H54 (cell line): ENCODE measurements around the gene EFHC1.

Experiments
- DNase-seq: peaks from one replicate; pipeline ENCODE4 v3.0.0; 2011; ENCODE audit warnings: low spot score, mixed read lengths; ENCODE audit not compliant: insufficient read length
- FAIRE-seq: peaks from 3 replicates; lab custom pipeline; 2011; peaks lifted over from hg19 to GRCh38; lab: Jason Lieb, UNC
- POLR2A ChIP-seq: IDR thresholded peaks from 2 replicates; pipeline ENCODE4 v1.6.1; 2011; ENCODE audit warnings: low read depth, mild to moderate bottlenecking, low read length

EFHC1 gene

GRCh38 chr6:52553719-52554118 lies 133.6 kb downstream of the EFHC1 start:
- FAIRE-seq (no peak), DNase-seq (no peak)
- no peak for TF ChIP-seq POLR2A

- FAIRE-seq: no peak
- no peak for TF ChIP-seq POLR2A
- DNase-seq: no peak
Measured at GRCh38 chr6:52554684-52555280, 134.6 kb downstream of the EFHC1 start.

GRCh38 chr6:52555518-52556233 lies 135.5 kb downstream of the EFHC1 start:
- no peak for FAIRE-seq
- no peak for TF ChIP-seq POLR2A
- no peak for DNase-seq

GRCh38 chr6:52557389-52558265 lies 137.5 kb downstream of the EFHC1 start:
- no peak for TF ChIP-seq POLR2A
- DNase-seq (no peak), FAIRE-seq (no peak)

GRCh38 chr6:52558266-52559000 lies 138.3 kb downstream of the EFHC1 start:
- FAIRE-seq (no peak), DNase-seq (no peak)
- no peak for TF ChIP-seq POLR2A

- DNase-seq (no peak), FAIRE-seq (no peak)
- TF ChIP-seq POLR2A: no peak
Measured at GRCh38 chr6:52560462-52560861, 140.3 kb downstream of the EFHC1 start.

GRCh38 chr6:52562911-52563310 lies 142.8 kb downstream of the EFHC1 start:
- no peak for DNase-seq
- no peak for TF ChIP-seq POLR2A
- FAIRE-seq: no peak

- DNase-seq (no peak), FAIRE-seq (no peak)
- no peak for TF ChIP-seq POLR2A
Measured at GRCh38 chr6:52564856-52565255, 144.7 kb downstream of the EFHC1 start.

GRCh38 chr6:52566201-52566600 lies 146.1 kb downstream of the EFHC1 start:
- no peak for TF ChIP-seq POLR2A
- no peak for DNase-seq
- FAIRE-seq: no peak

GRCh38 chr6:52566853-52567279 lies 146.7 kb downstream of the EFHC1 start:
- no peak for DNase-seq
- peak; percentile 58 for FAIRE-seq
- no peak for TF ChIP-seq POLR2A

GRCh38 chr6:52568320-52568719 lies 148.2 kb downstream of the EFHC1 start:
- DNase-seq (no peak), FAIRE-seq (no peak)
- no peak for TF ChIP-seq POLR2A

GRCh38 chr6:52570291-52570700 lies 150.2 kb downstream of the EFHC1 start:
- no peak for FAIRE-seq
- no peak for TF ChIP-seq POLR2A
- no peak for DNase-seq

GRCh38 chr6:52571099-52571755 lies 151.1 kb downstream of the EFHC1 start:
- DNase-seq: no peak
- FAIRE-seq: no peak

GRCh38 chr6:52572536-52572935 lies 152.4 kb downstream of the EFHC1 start:
- TF ChIP-seq POLR2A: no peak
- no peak for DNase-seq
- no peak for FAIRE-seq

More at GRCh38 chr6:52571099-52571755, 151.1 kb downstream of the EFHC1 start:
- TF ChIP-seq POLR2A: no peak
